ENCODE data around the gene EMC6.

The EMC6 gene

DNA sequence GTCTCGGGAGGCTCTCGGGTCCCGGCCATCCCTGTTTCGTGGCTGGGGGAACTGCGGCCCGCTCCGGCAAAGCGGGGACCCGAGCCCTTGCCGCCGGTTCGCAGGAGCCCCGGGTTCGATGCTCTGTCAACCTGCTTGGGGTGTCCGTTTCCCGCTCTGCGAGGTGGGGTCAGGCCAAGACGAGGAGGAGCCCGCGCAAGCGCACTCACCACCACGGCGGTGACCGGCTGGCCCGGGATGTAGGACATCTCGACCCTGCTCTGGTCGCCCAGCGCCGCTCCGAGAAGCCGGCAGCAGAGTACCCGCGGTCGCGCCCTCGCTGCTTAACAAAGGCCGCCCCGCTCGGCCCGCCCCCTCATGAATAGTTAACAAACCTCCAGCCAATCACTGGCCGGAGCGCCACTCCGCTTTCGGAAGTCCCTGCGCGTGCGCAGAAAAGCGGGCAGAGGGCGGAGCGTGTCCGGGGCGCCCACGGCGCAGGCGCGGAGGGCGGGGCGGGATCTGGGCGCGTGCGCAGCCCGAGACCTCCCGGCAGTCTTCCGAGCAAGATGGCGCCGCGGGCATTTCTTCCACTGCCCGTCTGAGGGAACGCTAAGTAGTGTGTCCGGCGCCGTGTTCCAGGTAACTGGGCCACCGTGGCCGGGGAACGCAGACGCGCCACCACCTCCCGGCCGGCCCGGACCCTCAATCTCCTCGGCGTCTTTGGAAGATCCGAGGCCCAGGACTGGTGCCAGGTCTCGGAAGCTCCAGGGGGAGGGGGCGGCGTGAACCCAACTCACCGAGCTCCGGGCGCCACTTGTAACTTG, at the start of gene EMC6, which contains the start of gene TAX1BP3:
EMC6 (plus strand) TSS at position 534 of the 806 bp plus-strand sequence. CDS start 335 bp downstream, outside the sequence.
TAX1BP3 (minus strand) TSS at position 300 of the 806 bp plus-strand sequence; CDS start at position 248, 52 bp downstream.
- peak; percentile 84 for DNase-seq

DNA sequence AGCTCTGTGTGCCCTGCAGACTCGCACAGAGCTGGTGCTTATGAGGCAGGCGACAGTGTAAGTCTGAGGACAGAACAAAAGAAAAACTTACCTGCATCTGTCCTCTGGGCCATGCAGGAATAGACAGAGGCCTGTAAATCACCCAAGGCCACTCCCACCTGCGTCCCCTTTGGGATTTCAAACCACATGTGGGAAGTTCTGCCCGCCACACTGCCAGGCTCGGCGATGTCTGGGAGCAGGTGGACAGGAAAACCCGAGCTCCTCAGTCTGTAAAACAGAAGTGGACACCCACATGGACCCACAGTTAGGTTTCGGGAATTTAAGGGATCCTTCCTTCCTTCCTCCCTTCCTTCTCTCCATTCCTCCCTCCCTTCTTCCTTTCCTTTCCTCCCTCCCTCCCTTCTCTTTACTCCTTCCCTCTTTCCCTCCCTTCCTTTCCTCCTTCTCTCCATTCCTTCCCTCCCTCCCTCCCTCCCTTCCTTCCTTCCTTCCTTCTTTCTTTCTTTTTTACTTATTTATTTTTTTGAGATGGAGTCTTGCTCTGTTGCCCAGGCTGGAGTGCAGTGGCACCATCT, 47.4 kb upstream of the EMC6 start:
- DNase-seq: no peak

DNA sequence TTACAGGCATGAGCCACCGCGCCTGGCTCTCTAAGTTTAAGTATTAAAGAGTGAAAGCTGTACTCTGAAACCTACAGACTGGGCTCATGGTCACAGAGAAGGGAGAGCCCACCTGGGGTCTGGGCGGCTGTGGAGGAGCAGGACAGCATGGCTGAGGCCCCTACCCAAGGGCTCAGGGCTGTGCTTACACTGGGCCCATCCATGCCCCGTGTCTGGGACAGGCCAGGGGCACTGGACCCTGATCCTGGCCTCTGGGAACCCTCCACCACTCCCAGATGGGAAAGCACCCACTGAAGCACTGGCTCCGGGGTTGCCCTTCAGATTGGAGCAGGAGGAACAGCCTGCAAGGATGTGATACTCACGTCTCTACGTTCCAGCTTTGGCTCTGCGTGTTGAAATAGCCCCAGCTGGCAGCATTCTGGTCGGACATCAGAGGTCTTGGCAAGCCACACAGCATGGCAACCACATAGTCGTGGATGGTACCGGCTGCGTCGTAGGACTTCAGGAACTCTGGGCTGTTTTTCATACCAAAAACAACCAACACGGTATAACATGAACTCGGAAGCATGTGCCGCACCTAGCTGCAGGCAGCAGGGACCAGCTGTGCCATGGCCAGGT, 45.5 kb upstream of the EMC6 start:
- DNase-seq: no peak

DNA sequence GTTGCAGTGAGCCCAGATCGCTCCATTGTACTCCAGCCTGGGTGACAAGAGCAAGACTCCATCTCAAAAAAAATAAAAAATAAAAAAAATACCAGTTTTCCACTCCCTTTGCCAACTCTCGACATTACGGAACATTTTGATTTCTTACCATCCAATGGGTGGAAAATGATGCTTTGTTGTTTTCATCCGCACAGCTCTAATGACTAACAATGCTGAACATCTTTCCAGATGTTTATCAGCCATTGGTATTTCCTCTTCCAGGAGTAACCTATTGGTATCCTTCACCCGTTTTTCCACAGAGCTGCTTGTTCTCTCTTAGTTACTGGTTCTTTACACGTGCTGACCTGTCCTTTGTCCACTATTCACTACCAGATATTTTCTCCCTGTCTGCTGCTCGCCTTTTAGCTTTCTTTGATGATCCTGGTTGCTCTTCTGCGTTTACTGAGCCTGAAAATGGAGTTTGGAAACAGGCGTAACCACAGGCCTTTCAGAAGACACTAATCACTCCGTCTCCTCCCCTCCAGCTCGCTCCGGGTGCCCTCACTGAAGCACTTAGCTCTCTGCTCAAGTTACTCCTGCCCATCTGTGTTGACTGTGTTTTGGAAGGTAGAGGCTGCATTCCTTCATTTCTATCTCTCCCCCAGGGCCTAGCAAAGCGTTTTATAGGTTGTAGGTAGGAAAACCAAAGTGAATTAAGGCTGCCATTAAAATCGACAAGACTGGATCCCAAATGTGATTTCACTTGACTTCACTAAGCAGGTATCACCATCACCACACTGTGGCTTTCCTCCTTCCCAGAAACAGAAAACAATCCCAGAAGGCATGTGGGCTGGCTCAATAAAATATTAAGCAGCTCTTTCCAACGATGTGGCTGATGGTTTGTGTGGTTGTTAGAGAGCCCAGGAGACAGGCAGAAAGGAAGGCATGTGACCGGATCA, 41.5 kb upstream of the EMC6 start:
- no peak for DNase-seq

DNA sequence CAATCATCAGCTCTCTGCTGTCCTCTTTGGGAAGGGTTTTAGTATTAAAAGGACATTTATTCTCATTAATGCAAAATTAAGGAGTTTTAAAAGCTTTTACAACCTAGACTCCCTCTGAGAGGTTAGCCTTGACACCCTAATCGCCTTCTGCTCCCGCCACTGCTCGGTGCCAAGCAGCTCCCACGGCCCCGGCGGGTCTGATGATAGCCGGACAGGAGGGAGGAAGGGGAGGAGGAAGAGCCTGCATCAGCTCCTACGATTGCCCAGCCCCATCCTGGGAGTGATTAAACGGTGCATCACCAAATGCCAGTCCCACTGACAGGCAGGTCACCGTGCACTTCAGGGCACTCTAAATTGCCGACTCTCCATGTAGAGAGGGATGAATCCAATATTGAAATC, 40.8 kb upstream of the EMC6 start:
- DNase-seq: no peak

DNA sequence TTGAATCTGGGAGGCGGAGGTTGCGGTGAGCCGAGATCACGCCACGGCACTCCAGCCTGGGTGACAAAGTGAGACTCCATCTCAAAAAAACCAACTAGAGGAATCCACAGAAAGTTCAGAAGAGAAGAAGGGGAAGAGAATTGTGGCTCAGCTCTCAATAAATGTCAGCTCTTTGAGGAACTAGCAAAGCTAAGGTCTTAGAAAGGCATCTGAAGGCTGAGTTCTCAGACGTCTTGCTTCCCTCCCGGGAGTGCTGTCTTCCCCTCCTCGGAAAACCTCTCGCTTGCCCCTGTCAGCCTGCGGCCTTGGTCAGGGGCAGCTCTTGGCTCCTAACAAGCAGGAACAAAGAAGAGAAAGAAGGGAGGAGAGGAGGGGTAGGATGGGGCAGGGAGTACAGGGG, 37.8 kb upstream of the EMC6 start:
- DNase-seq: no peak

DNA sequence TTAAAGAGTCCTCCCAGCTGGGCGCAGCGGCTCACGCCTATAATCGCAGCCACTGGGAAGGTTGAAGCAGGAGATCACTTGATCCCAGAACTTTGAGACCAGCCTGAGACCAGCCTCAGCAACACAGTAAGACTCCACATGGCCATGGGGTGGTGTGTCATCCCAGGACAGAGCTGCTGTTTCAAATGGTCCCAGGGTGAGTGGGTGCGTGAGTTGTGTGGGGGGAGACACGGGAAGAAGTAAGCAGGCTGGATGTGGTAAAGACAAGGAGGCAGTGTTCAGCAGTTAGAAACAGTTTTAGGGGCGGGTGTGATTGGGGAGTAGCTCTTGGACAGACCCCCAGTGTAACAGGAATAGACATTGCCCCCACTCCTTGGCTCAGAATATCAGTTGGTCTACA, 36.3 kb upstream of the EMC6 start:
- DNase-seq: no peak

DNA sequence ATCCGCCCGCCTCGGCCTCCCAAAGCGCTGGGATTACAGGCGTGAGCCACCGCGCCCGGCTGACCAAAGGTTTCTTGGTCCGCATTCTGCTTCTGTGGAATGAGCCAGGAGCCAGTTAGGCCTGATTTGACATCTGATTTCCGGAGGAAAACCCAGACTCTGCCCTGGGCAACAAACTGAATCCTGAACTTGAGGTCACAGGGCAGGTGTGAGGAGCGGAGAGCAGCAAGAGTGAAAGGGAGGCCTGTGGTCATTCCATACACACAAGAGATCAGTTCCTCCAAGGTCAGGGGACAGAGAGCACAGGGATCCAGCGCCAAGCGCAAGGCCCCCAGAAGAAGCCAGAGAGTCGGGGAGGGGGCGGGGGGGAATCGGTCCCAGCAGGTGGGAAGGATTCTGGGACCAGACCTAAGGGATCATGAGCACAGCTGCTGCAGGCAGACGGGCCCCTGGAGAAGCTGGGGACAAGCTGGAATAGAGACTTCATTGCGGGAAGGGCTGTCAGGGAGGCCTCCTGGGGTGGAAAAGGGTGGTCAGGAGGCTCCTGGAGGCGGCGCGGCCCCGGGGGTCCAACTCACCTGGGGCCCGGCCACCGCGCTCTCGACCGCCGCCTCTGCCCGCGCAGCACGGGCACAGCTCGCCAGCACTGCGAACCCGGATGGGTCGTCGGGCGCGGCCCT, 33.0 kb upstream of the EMC6 start:
- no peak for DNase-seq

DNA sequence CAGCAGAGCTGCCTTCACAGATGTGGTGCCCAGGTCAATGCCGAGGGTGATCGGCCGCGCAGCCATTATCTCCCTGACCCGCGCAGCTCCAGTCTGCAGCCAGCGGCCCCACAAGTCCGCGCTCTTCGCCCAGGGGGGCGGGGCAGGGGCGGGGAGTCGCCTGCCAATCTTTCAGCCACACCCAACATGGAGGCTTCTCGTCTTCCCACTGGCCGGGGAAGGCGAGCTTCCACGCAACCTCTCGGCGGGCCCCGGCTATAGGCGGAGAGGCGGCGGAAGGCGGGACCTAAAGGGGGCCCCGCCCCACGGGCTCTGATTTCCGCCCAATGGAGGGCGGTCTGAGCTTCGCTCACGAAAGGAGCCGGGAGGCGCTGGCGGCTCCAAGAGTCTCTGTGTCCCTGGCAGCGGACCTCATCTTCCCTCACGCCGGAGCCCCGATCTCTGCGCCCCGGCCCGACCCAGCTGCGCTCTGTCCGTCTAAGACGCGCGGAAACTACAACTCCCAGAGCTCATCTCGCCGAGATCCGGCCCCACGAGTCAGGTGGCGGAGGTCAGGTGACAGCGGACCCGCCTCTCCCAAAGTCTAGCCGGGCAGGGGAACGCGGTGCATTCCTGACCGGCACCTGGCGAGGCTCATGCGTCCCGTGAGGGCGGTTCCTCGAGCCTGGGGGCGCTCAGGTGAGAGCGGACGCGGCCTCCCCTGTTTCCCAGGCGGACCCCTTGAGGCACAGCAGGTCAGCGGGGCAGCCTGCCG, 32.3 kb upstream of the EMC6 start, which contains the start of the genes CTNS and SHPK:
CTNS (plus strand) TSS at position 607 of the 754 bp plus-strand sequence. CDS start 3,447 bp downstream, outside the sequence.
SHPK (minus strand) TSS at position 97 of the 754 bp plus-strand sequence; CDS start at position 66, 31 bp downstream.
- peak; percentile 79 for DNase-seq

DNA sequence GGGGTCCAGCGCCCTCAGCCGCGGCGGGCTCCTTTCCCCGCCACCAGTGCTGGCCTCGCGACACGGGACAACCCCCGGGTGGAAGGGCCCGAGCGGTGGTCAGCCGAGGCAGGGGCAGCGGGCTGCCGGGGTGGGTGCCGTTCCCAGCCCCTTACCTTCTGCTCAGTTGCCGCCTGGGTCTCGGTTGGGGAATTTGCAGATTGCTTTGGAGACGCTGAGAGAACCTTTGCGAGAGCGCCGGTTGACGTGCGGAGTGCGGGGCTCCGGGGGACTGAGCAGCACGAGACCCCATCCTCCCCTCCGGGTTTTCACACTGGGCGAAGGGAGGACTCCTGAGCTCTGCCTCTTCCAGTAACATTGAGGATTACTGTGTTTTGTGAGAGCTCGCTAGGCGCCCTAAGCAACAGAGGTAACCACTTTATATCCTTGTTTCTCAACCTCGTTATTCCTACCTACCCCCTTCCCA, 31.7 kb upstream of the EMC6 start:
- no peak for DNase-seq

DNA sequence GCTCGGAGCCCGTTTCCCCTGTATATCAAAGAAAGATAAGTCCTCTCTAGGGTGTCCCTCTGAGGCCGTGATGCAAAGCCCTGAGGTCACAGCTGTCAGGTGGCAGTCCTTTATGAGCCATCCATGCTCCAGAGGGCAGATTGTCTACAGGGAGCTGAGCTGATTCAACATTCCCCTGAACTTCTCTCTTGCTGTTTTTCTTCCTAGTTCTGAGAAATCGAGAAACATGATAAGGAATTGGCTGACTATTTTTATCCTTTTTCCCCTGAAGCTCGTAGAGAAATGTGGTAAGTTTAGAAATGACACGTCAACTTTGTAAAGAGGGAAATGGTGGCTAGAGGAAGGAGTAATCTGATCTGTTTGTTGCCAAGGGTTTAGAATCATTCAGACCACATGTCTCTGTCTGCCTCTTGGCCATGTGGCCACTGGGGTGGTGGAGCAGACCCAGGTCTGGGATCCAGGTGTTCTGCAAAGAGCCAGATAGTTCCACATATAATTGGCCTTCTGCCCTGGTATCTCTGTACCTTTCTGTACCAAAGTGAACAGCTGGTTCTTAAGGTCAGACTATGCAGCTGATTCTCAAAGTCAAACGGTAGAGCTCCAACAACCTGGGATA, 28.5 kb upstream of the EMC6 start:
- no peak for DNase-seq

DNA sequence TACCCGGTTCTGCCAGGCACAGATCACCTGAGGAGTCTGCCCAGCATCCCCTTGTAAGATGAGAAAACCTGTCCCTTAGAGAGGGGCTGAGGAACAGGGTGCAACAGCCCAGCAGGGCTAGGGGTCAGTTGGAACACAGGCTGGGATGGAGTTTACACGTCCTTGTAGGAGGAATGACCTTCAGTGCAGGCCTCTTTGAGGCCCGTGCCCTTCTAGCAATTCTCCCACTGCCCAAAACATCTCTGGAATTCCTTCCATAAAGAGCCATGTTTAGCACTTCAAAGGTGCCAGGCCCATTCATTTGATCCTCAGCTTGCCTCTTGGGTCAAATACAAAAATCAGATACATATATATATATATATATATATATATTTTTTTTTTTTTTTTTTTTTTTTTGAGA, 27.6 kb upstream of the EMC6 start:
- no peak for DNase-seq

DNA sequence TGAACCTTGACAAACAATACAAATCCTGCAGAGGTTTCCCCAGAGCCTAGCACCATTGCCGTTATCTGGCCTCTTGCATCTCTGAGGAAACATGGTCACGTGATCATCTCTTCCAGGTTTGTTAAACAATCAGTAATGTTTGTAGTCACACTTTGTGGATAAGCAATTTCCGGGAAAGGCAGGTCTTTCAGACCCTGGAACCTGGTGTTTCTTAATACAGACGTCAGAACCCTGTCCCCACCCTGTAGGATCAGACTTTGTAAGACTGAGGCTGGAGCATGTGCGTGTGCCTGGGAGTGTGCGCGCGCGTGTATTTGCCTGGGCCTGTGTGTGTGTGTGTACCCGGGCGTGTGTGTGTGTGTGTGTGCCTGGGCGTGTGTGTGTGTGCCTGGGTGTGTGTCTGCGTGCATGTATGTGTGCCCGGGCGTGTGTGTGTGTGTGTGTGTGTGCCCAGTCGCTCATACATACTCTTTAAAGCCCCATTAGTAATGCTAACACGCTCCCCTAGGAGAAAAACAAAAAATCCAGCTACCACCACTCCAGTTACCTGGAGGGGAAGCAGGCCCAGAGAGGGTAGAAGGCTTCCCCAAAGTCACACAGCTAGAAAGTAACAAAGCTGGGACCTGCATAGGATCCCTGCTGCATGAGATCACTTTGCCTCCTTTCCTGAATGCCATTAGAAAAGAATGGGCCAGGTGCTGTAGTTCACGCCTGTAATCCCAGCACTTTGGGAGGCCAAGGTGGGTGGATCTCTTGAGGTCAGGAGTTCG, 26.7 kb upstream of the EMC6 start:
- DNase-seq: no peak

DNA sequence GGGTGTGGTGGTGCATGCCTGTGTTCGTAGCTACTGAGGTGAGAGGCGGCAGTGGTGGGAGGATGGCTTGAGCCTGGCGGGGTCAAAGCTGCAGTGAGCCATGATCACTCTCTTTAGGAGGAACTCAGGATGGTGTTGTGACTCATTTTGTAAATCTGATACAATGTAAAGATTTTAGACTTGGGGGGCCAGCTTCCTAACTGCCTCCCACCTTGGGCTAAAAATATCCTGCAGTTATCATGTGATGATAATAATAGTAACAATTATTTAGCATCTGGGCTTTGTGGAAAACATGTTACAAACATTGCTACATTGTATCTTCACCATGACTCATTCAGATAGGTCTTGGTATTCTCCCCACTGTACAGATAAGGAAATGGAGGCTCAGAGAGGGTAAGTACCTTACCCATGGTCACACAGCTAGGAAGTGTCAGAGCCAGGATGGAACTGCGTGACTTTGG, 24.7 kb upstream of the EMC6 start:
- DNase-seq: no peak

DNA sequence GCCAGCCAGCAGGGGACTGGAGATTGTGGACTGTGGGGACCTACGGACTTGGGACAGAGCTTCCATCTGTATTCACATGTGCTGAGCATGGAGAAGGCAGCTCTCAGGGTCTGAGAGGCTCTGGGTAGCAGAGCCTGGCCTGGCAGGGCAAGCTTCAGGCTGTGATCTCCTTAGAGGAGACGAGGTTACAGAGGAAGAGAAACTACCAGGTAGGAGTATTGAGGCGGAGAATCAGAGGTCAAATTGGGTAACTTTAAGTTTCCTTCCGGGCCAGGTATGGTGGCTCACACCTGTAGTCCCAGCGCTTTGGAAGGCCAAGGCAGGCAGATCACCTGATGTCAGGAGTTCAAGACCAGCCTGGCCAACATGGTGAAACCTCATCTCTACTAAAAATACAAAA, 23.3 kb upstream of the EMC6 start:
- no peak for DNase-seq

DNA sequence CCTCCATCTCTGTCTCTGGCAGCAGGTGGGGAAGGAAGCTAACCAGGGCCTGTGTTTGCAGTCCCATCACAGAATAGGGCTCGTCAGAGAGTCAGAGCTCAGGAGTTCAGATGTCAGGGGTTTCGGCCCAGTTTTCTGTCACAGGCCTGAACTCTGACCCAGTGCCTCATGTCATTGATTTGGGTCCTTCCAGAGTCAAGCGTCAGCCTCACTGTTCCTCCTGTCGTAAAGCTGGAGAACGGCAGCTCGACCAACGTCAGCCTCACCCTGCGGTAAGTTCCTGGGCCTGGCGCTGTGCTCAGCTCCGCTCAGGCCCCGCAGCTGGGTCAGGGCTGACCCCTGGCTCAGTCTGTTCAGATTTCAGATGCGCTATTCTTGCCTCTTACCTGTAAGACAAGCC, 21.4 kb upstream of the EMC6 start:
- no peak for DNase-seq

DNA sequence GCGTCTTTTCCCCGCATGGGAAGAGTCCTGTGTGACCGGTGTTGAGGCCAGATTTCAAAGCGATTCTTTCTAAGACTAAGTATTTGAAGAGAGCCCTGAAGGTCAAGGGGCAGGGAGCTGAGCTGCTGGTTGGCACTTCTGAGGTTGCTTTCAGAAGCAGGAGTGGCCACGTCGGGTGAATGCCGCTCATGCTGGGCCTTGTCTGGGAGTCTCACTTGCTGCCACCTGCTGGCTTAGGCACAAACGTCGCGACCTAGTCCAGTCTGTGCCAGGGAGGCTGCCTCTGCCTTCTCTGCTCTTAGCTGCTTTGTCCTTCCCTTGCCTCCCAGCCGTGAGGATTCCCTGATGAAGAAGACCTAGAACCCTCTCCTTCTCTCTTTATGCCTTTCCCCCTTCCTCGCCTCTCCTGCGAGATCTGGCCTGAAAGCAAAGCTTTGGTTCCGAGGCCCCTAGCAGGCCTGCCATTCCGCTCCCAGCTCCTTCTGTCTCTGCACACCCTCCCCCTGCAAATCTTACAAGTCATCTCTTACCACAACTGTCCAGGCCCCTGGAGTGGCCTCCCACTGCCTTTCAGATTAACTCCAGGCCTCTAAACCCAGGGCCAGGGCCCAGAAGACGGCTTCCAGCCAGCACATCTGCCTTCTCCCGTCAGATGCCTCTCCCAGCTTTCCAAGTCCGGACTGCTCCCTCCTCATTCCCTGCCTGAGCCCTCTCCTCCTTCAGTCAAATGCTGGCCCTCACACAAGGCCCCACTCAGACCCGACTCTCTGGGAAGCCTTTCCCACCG, 20.6 kb upstream of the EMC6 start:
- DNase-seq: peak; percentile 17

DNA sequence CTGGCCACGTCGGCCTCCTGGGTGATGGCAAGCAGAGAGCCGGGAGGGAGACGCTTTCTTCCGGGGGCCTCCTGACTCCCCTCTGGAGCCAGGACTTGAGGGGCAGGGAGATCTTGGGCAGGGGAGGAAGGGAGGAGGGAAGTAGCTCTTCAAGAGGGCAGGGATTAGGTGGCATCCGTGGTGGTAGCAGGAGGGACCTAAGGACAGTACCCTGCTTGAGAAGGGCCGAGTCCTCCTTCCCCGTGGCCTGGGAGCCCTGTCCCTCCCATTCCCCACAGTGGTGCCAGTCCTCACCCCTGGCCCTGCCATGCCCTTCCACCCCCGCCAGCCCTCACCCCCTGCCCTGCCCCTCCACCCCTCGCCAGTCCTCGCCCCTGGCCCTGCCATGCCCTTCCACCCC, 12.8 kb upstream of the EMC6 start:
- no peak for DNase-seq

DNA sequence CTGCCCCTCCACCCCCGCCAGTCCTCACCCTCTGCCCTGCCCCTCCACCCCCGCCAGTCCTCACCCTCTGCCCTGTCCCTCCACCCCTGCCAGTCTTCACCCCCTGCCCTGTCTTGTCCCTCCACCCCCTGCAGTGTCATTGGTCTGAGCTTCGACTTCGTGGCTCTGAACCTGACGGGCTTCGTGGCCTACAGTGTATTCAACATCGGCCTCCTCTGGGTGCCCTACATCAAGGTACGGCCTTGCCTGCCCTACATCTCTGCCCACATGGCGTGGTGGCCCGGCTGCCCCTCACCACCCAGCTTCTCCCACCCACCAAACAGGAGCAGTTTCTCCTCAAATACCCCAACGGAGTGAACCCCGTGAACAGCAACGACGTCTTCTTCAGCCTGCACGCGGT, 12.3 kb upstream of the EMC6 start:
- no peak for DNase-seq

Data from NCI-H526 treated with DMSO at 0.1 percent for 48 hours (cell line).